HUDEP-2 (cell line): Measurements from ENCODE around the gene FABP2.
"Not testable (repeated sequence)": the region's sequence is repeated elsewhere in the genome, so short reads cannot be mapped to it uniquely, and the experiment has no call there.

Source experiments
- DNase-seq, 76 experiments: peaks; one replicate each; lab custom pipeline; 2025; ENCODE audit not compliant: unreplicated experiment in 76 of 76; lab: John Stamatoyannopoulos, UW

FABP2 gene

DNA sequence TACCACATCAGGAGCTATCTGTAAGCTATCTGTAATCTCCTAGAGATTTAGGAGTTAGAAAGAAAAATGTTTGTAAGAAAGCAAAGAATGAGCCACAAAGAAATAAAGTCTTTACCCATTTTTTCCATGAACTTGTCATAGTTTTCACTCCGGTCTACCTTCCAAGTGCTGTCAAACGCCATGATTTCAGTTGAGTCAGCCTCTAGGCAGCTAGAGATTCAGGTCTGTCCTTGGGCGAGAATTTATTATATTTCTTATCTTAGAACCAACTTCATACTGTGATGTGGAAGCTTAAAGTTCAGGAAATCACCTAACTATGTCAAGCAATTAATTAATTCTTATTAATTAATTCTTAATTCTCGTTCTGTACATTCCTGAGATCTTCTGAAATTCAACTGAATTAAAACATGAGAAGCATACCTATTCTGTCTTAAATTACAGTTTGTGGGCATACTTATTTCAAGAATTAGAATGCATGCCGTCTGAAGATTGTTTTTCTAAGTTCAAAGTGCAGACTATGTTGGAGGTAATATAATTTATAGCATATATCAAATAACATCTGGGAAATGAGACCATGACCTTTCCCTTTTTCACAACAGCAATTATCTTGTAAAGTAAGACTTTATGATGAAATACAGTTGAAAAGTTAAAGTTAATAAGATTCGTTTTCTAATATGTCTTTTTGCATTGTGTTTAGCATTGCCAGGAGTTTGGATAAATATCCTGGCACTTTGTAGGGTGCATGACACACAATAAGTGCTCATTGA is at the start of gene FABP2:
FABP2 (minus strand) TSS at position 218 of the 767 bp plus-strand sequence; CDS start at position 182, 36 bp downstream.
- DNase-seq: no peak

DNA sequence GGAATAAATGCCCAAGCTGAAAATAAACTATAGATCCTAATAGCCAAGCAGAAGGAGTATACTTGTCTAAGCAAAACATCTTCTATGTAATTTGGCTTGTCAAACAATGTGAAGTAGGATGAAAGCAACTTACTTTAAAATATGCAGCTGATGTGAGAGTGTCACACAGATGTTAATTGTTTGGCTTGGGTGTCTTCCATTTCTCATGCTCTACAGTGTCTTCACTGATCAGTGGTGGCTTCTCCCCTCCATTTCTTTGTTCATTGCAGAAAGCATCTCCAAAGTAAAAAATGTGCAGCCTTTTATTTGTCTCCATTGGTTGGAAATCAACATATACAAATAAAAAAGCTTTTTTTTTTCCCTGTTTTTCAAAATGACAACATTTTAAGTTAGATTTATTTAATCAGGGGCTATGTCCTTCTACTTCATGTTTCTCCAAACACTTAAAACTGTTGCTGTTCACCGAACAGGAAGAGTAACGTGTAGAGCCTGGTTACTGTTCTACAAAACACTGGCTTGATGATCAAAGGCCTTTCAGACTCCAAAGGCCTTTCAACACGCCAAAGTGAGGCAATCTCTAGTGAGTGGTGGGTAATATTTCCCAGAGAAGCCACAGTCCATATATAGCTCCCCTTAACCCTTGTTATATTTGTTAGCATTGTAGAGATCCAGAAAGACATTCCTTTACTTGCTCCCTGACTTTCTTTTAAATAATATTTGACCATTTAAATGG is 49.2 kb upstream of the FABP2 start:
- not testable (repeated sequence) for DNase-seq

DNA sequence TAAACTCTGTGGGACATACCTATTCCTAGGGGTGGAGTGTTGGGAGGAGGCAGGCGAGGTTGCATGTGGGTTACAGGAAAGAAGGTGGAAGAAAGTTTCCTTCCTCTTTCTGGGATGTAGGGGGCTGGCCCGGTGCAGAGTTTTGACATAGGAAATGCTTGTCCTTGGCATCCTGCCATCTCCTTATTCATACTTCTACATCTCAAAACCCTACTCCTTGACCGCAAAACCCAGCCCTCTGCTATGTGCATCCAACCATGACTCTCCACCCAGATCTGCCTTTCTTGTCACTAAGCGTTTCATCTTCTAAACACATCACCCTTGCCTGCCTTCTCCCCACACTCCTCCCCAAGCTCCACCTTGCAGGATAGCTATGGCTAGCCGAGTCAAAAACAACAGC is 48.5 kb upstream of the FABP2 start:
- DNase-seq: peak in 2 of 76 experiments; percentile 6 to 11

DNA sequence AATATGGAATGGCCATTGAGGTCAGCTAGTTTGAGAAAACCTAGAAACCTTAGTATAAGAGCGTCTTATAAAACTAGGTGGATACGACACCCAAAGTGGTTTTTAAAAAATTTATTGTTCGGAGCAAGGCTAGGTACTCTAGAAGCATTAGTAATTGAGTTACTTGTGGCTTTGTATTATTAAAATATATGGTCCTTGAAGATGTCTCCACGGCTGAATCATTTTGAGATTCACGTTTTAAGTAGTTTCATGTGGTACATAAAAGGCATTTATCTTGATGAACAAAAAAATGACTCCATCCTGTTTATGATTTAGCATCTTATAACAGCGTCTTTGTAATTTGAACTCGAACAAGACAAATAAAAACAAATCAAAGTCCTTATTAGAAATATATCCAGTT is 44.9 kb upstream of the FABP2 start:
- not testable (repeated sequence) for DNase-seq

DNA sequence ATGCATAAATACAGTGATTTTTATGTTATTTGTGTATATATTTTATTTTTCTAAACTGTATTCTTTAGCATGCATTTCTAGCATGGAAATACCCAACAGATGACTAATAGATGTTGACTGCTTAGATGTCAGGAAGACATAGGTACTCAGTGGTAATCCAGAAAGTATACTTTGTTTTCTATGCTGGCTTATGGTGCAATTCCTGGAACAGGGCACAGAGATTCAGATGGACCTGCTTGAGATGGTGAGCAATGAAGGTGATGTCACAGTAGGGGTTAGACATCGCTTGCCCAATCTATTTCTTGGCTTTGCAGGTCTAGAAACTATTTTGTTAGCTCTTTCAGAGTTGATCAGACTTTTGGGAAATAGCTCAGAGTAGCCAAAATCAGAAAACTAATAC is 42.3 kb upstream of the FABP2 start:
- not testable (repeated sequence) for DNase-seq

DNA sequence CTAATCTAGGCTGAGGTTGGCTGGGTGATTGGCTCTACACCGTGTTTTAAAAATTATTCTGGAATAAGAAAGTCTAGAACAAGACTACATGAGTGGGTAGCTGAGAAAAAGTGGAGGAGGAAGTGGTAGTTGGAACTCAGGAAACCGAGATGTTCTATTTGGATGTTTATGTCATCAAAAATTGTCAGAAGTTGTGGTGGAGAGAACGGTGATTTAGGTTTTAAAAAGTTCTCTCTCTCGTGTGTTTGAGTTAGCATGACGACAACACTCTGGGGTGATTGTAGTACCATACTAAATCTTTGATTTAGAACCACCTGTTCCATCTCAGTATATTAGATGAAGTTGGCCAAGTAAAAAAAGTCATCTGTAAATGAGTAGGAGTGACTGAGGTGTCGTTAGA is 41.4 kb upstream of the FABP2 start:
- DNase-seq: not testable (repeated sequence)

DNA sequence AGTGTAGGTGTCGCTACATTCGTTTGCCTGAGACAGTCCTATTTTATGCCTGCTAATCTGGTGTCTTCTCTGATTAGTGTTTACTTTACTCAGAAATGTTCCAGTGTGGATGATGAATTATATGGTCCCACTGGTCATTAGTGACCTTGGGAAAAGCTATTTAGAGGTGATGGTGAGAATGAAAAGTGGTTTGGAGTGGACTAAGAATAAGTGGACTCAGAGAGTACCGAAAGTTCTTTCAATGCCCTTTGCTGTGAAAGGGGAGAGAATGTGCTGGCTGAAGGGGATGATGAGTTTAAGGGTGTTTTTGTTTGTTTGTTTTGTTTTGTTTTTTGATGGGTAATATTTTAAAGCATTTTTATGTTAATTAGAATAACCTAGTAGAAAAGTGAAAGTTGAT is 40.5 kb upstream of the FABP2 start:
- not testable (repeated sequence) for DNase-seq

DNA sequence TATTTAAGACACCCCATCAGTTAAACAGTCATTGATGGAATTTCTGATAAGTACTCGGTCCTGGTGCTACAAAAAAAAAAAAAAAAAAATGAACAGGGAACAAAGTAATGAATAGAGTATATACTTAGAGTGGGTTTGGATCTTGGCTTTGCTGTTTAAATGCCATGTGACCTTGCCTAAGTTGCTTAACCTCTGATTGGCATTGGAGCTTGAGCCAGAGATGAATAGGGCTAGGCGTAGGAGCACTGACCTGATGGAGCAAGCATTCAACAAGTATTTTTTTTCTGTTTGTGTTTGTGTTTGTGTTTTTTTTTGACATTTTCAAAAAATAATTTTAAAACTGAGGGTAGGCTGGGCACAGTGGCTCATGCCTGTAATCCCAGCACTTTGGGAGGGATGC is 37.9 kb upstream of the FABP2 start:
- not testable (repeated sequence) for DNase-seq

DNA sequence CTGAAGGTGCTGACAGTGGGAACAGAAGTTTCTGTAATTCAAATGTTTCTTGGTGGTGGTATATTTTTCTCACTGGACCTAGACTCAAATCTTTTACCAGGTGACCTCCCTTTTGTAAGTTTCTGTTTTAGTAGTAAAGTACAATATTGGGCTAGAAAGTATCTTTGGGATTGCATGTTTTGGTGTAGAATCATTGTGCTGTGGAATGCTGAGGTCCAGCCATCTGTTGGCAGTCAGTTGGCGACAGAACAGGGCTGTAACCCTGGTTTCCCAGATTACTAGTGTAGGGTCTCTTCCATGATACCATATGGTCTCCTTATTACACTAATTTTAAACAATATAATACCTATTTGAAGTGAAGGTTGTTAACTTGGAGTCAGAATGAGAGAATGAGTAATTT is 34.9 kb upstream of the FABP2 start:
- DNase-seq: not testable (repeated sequence)

DNA sequence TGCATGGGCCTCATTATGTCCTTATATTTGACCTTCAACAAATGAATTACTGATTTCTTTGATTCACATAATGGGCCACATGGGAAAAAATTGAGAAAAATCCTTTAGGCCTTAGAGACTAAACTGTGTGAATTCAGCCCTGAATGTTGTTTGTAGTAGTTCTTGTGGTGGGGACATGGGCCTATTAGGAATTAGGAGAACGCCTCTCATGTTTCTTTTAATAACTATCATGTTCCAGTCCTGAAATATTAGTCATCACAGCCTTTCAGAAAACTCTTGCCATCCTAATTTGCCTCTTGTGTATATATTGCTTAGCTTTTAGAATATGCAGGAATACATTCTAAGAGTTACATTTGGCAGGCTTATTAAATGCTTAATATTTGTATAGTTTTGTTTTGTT is 34.1 kb upstream of the FABP2 start:
- DNase-seq: not testable (repeated sequence)

DNA sequence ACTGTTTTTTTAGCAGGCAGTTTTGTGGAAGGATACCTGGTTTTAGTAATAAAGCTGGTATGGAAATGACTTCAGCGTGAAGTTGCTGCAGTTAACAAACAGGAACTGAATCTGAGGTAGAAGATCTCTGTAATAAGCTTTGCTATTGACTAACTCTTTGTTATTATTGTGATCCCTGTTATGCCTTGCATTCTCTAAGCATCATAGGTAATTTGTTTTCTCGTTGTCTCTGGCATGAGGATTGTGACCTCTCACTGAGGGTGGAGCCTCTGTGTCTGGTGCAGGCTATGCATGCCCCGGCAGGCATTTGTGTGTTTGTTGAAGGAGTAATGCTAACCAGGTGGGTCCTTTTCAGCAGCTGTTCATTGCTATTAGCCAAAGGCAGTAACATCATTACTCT is 31.4 kb upstream of the FABP2 start:
- DNase-seq: not testable (repeated sequence)

DNA sequence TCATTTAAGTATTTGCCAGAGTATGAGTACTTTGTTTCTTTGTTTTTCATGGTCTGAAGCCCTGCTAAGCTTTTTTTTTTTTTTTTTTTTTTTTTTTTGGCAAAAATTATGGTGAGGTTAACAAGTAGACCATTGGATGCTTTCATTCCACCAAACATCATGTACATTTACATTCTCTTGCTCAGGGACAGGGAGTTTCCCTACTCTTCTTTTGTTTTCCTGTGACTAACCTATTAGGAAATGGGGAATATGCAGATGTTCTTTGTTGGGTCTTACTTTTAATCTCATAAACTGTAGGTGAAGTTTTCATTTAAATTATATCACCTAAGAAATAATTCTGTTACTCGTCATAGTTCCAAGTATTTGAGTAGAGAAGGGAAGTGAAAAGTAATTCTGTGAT is 26.2 kb upstream of the FABP2 start:
- not testable (repeated sequence) for DNase-seq

DNA sequence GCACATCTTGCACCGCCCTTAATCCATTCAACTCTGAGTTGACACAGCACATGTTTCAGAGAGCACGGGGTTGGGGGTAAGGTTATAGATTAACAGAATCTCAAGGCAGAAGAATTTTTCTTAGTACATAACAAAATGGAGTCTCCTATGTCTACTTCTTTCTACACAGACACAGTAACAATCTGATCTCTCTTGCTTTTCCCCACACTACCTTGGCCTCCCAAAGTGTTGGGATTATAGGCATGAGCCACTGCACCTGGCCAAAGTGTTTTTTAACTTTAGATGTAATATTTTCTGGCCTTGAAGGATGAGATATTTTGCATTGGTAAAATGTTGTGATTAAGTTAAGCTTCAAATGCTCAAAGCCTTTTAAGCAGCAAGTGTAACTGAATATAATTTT is 21.4 kb upstream of the FABP2 start:
- DNase-seq: not testable (repeated sequence)

DNA sequence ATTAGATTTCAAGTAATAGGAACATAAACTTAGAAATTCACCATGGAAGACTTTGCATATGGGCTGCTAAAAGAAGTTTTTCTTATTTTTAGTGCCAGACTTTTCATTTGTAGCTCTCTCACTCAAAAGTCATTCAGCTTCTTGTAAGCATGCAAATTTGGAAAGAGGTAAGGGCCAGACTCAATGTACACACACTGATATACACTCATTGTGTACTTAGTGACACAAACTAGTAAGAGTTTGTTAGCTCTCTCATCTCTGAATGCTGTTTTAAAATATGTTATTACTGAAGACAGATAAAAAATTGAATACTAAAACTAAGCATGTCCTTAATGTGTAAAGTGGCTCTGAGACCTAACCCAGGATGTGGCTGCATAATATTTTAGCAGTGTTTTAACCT is 18.0 kb upstream of the FABP2 start:
- not testable (repeated sequence) for DNase-seq

DNA sequence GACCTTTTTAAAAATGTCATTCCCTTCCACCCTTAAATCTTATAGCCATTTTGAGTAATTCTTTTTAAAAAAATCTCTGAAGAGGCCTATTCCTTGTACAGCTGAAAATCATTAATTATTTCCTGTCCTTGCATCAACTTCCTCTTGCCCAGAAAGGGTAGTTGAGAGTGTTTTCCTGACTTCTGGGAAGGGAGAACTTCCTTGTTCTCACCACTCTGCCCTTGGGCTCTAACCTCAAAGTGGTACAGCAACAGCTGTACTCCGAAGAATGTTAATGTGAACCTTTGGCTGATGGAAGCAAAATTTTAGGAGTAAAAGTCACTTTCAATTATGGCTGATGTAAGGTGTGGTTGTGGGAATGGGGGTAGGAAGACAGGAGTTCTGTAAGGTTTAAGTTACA is 15.1 kb upstream of the FABP2 start:
- DNase-seq: no peak

DNA sequence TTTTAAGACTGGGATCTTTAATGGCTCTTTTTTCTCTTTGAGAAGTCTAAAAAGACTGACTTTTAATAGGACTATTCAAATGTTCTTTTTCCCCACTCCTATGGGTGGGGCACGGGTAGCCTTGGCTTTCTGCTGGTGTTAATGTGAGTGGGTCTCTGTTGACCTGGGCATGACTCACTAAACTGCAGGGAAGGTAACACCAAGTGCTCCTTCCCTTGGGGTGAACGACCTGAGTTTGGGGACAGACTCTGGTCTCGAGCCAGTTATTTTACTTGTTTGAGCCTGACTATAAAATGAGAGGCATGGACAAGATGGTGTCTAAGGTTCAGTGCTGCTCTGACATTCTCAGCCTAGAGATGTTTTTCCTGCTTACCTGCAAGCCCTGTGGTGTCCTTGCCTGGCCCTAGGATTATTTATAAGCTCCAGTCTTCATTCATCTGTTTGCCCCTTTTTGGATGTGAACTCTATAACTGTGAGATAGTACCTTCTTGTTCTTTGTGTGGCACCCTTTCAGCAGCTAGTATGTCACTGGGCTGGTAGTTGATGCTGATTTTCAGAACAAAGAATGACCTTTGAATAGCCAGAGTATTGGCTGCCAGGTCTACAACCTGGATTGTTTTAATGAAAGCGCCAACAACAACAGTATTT is 14.5 kb upstream of the FABP2 start:
- not testable (repeated sequence) for DNase-seq

DNA sequence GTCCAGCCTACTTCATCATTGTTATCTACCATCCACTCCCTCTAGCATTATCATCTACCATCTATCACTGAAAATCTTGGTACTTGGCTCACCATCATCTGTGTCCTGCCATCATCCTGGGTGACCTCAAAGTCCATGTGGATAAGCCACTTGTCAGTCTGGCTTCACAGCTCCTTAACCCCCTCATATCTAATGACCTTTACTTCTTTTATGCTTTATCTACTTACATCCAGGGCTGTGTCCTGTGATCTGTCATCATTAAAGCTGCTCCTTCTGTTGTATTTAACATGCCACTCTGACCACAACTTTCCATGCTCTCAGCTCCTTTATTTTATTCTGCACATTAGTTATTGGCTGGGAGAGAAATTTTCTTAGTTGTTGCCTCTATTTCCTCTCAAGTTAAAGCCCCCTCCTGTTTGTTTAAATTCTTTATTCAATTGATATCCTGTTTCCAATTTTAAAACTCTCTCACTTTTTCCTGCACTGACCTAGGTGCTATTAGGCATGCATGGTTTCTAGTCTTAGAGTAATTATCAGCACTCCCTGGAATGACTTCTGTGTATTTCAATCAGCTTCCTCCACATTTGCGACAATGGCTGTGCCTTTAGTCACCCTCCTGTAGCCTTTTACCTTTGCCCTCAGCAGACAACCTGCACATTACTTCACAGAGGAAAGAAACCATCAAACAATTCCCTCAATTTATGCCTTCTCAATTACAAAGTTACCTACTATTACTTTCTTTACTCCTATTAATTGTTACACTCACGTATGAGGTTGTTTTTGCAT is 8.1 kb upstream of the FABP2 start:
- DNase-seq: no peak

DNA sequence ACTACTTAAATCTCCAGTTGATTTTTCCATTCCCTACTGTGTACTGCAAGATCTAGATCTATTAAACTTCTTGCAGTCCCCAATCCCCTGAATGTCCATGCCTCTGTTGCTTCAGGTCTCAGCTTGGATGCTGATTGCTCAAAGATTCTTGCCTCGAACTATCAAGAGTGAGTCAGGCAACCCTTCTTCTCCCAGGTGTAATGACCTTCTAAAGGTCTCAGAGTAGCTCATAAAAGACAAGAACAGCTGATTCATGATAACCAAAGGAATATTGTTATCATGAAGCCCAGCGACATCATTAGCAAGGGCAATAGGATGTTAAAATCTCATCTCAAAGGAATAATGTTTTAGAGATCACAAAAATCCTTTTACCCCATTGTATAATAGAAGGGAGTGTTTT is 6.8 kb upstream of the FABP2 start:
- DNase-seq: no peak

DNA sequence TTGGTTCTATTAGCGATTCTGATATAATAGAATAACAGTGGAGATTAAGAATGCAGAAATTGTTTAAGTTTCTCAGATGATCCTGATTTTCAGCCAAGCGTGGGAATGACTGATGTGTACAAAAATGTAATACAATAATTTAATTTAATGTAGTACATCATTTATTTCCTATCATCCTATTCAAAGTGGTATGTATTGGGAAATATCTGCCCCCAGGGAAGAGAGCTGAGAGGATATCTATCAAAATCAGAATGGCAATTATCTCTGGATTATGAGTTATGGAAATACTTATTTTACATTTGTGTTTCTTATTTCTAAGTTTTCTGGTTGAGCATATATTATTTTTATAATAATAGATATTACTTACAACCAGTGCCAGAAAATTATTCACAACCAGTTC is 3.9 kb downstream of the FABP2 start:
- DNase-seq: no peak

DNA sequence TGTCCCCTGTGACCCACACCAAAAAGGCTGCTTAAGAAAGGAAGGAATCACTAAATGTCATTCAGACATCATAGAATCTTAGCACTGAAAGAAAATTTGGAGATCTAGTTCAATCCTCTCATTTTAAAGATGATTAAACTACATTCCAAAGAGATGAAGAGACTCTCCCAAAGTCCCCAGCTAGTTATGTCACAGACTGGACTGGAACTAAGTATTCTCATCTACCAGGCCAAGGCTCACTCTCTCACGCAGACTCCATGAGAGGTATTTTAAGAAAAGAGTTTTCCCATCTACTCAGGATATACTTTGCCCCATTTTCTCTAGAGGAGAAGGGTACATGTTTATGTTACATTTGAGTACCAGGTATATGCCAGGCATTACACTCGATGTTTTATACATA is 6.9 kb downstream of the FABP2 start:
- DNase-seq: no peak

DNA sequence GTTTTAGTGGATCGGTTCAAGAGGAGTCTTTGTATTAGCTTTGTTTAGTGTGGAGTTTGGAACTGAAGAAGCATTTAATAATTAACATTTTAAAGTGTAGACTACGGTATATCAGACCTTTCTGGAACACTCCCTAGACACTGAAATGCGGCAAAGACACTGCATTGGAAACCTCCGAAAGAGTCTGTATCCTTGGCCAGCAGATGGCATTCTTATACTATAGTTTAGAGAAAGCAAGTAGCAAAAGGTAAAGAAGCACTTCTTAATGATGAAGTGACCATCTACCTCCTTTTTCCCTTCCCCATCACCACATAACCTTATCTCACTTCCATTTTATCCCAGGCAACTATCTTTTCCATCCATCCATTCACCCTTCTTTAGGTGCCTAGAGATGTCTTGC is 7.6 kb downstream of the FABP2 start:
- DNase-seq: peak in 11 of 76 experiments; percentile 1 to 27 (median 7)
